GM21786 (cell line): ENCODE results near the gene CAMK2N1.
"Not testable (repeated sequence)": the region's sequence is repeated elsewhere in the genome, so short reads cannot be mapped to it uniquely, and the experiment has no call there.

Experiments used
- ATAC-seq: cut with Tn5 transposase; IDR thresholded peaks from one replicate; pipeline ENCODE4 v1.9.1; 2021; ENCODE audit not compliant: unreplicated experiment

The CAMK2N1 gene

GRCh38 chr1:20496725-20497383 is 10.8 kb upstream of the CAMK2N1 start:
- not testable (repeated sequence) for ATAC-seq

- no peak for ATAC-seq
Measured at GRCh38 chr1:20496241-20496661, 10.2 kb upstream of the CAMK2N1 start.

GRCh38 chr1:20495661-20496060 is 9.7 kb upstream of the CAMK2N1 start:
- no peak for ATAC-seq

GRCh38 chr1:20494609-20495311 is 8.8 kb upstream of the CAMK2N1 start:
- no peak for ATAC-seq

GRCh38 chr1:20493839-20494608 is 8.0 kb upstream of the CAMK2N1 start:
- no peak for ATAC-seq

- ATAC-seq: no peak
Measured at GRCh38 chr1:20493309-20493708, 7.3 kb upstream of the CAMK2N1 start.

- no peak for ATAC-seq
Measured at GRCh38 chr1:20492751-20493150, 6.7 kb upstream of the CAMK2N1 start.

- ATAC-seq: no peak
Measured at GRCh38 chr1:20491866-20492265, 5.9 kb upstream of the CAMK2N1 start.

- ATAC-seq: no peak
Measured at GRCh38 chr1:20491178-20491577, 5.2 kb upstream of the CAMK2N1 start.

GRCh38 chr1:20487236-20487590 is 1.2 kb upstream of the CAMK2N1 start:
- no peak for ATAC-seq

- ATAC-seq: no peak
Measured at GRCh38 chr1:20486457-20487235, 636 bp upstream of the CAMK2N1 start.

- no peak for ATAC-seq
Measured at GRCh38 chr1:20484519-20485462, 1.2 kb downstream of the CAMK2N1 start.

GRCh38 chr1:20483833-20484518 is 2.0 kb downstream of the CAMK2N1 start:
- ATAC-seq: no peak

GRCh38 chr1:20483098-20483832 is 2.7 kb downstream of the CAMK2N1 start:
- ATAC-seq: no peak

GRCh38 chr1:20481643-20482498 is 4.1 kb downstream of the CAMK2N1 start:
- ATAC-seq: no peak

- ATAC-seq: no peak
Measured at GRCh38 chr1:20480951-20481617, 4.9 kb downstream of the CAMK2N1 start.

GRCh38 chr1:20480243-20480944 is 5.6 kb downstream of the CAMK2N1 start:
- no peak for ATAC-seq
